ENCODE results near the gene HNRNPC.
"Not testable (repeated sequence)": the region's sequence is repeated elsewhere in the genome, so short reads cannot be mapped to it uniquely, and the experiment has no call there.

HNRNPC gene

GRCh38 chr14:21185491-21185890 is 83.8 kb downstream of the HNRNPC start:
- no peak for DNase-seq

DNA sequence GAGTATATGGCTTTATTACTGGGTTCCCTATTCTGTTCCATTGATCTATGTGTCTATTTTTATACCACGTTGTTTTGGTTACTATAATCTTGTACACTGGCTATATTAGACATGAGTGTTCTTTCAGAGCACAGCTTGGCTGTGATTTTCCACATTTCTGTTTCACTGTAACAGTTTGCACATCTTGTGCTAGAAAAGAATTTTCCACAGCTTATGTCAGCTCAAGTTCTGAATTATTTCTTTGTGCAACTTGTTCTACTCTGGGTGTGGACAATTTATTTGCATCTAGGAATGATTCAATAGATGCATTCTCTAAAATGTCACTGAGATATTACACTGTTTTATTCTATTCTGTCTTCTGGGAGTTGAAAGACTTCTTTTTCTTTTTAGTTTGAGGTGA is 85.0 kb downstream of the HNRNPC start:
- DNase-seq: no peak

DNA sequence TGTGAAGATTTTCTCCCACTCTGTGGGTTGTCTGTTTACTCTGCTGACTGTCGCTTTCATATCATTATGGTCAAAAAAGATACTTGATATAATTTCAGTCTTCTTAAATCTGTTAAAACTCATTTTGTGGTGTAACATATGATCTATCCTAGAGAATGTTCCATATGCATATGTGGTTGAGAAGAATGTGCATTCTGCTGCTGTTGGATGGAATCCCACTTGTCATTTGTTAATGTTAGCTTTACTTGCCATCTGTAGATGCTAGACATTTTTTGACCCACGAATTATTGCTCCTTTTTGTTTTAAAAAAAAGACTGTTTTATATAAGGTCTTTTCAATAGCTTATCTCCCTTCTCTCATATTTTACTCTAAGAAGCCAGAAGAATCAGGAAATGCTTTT is 87.1 kb downstream of the HNRNPC start:
- DNase-seq: no peak

- DNase-seq: no peak
These were observed 98.1 kb downstream of the HNRNPC start for GRCh38 chr14:21171128-21171527.

GRCh38 chr14:21169573-21169972 is 99.7 kb downstream of the HNRNPC start:
- DNase-seq: no peak

DNA sequence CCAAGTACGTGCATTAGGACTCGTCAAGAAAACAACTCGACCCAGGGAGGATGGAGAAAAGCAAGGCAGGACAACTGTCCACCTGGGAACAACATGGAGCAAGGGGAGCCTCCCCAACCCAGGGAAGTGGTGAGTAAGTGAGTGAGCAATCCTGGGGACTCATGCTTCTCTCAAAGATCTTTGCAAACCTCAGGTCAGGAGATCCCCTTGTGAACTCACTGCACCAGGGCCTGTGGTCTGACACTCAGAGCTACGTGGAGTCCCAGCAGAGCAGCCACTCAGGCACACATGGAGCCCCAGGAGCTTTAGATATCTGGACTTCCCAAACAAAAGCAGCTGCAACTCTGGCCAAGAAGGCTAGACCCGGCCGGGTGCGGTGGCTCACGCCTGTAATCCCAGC is 101.2 kb downstream of the HNRNPC start:
- no peak for DNase-seq

- DNase-seq: not testable (repeated sequence)
These were observed 103.6 kb downstream of the HNRNPC start for GRCh38 chr14:21165670-21166069.

DNA sequence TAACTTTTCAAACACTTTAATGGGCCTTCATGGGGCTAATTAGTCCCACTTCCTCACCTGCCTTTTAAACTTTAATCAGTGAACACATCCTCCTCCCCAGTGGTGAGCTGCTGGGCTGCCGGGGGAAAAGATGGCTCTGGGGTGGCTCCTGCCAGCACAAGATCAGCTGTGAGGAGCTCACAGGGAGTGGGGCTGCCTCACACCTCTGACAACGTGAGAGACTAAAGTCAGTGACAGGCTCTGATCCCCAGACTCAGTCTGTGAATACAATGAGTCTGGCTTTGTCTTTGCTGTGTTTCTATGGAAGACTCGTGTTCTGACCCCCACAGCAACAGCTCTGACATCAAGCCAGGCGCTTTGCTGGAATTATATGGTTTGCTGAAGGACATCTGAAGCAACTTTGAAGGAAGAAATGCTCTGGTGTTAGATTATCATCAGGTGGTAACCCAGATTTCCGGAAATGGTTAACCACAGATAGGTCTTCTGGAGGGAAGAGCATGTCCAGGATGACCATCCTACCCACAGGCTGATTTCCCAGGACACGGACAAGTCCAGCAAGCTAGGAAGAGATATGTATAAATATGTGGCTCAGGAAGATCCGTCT is 104.1 kb downstream of the HNRNPC start:
- not testable (repeated sequence) for DNase-seq

GRCh38 chr14:21163871-21164291 is 105.4 kb downstream of the HNRNPC start:
- DNase-seq: no peak

DNA sequence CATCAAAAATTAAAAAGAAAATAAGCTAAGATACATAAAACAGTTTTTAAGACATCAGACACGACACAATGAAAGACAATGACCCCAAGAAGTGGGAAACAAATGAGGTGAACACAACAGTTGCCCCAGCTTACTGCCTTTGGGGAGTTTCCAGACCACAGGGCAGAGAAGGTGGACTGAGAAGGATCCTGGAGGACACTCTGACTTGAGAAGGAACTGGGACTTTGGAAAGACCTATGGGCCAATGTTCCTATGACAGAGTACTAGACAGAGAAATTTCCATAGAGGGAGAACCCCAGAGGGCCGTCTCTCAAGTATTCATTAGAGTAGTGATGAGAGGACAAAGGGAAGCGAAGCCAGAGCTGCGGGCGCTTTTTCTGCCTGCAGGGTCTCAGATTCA is 107.2 kb downstream of the HNRNPC start:
- DNase-seq: no peak

DNA sequence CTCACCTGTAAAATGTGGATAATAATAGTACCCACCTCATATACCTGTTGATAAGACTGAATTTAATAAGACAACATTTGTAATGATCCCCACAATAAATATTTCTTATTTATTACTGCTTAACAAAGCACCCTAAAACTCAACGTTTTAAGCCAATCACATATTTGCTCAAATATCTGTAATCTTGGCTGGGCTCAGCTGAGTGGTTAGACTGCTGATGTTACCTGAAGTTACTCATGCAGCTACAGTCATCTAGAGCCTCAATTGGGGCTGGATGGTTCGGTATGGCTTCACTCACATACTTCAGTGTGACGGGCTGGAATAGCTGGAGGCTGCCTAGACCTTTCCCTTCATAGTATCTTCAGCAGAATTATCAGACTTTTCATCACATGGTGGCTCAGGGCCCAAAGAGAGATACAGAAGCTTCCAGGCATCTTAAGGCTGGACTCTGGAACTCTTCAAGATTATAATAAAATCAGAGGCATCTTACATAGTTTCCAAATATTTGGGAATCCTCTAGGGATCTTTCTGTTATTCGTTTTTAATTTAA is 109.1 kb downstream of the HNRNPC start:
- DNase-seq: no peak
